HL-60 (cell line): ENCODE results near the gene ADTRP.

Source experiments
- DNase-seq, 2 experiments: peaks; one replicate each; pipeline ENCODE4 v3.0.0-alpha.2; 2010 to 2020; ENCODE audit warnings: low read depth in 1 of 2, low spot score in 1 of 2
- H3K27ac ChIP-seq: fragments of 250-450 bp; sonication (Bioruptor Pico); replicated peaks from 2 replicates; pipeline ENCODE4 v1.5.1; 2020; ENCODE audit warnings: mild to moderate bottlenecking, moderate library complexity
- H3K27me3 ChIP-seq: fragments of 250-450 bp; sonication (Bioruptor Pico); 2 replicates; pipeline ENCODE4 v1.5.1; 2021; ENCODE audit warnings: mild to moderate bottlenecking, moderate library complexity; ENCODE audit not compliant: insufficient read depth, poor library complexity, severe bottlenecking
- H3K4me3 ChIP-seq: replicated peaks from 2 replicates; pipeline ENCODE4 v1.5.1; 2011; ENCODE audit warnings: mild to moderate bottlenecking, control low read depth, low read length; ENCODE audit not compliant: insufficient read depth
- CTCF ChIP-seq: IDR thresholded peaks from one replicate; pipeline ENCODE4 v1.5.1; 2011; ENCODE audit warnings: low read length, control low read depth, inconsistent platforms; ENCODE audit not compliant: insufficient read depth
- GABPA ChIP-seq: IDR thresholded peaks from 2 replicates; pipeline ENCODE4 v1.6.1; 2012; ENCODE audit warnings: low read depth
- POLR2AphosphoS5 ChIP-seq: IDR thresholded peaks from 2 replicates; pipeline ENCODE4 v1.6.1; 2012; ENCODE audit warnings: low read depth
- REST ChIP-seq: IDR thresholded peaks from 2 replicates; pipeline ENCODE4 v1.6.1; 2012; ENCODE audit warnings: low read depth; ENCODE audit not compliant: insufficient replicate concordance
- SPI1 ChIP-seq: IDR thresholded peaks from 2 replicates; pipeline ENCODE4 v1.6.1; 2012; ENCODE audit warnings: low read depth, mild to moderate bottlenecking, borderline replicate concordance

Gene ADTRP

DNA sequence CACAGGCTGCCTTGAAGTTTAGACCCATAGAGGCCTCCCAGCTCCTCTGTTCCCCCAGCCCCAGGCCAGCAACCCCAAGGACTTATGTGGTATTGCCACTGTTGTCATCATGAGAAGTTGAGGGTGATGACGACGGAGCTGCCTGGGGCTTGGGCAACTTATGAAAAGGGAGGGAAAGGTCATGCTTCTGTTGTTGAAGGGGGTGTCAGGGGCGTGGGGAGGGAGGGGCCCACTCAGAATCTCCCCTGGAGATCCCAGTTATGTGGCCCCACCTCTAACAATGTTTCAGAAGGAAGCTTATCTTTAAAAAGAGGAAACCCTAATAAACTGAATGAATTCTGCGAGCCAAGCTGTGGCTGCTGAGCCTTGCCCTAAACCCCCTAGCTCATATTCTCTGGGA is 4.2 kb downstream of the ADTRP start:
- Histone ChIP-seq H3K27ac (no peak overlapping the region), H3K4me3 (no peak overlapping the region), H3K27me3 (no peaks in the 10 kb centered on the region)
- peak in 1 of 2 experiments; percentile 7 for DNase-seq
- TF ChIP-seq REST (no peak), POLR2AphosphoS5 (no peak), CTCF (no peak), GABPA (no peak), SPI1 (peak; percentile 23; the same call in 1 of the 2 replicates)

GRCh38 chr6:11773581-11773980 is 5.0 kb downstream of the ADTRP start:
- H3K27ac ChIP-seq = no peak overlapping the region
- no peak overlapping the region for H3K4me3 ChIP-seq
- no peaks in the 10 kb centered on the region for H3K27me3 ChIP-seq
- no peak for DNase-seq
- TF ChIP-seq POLR2AphosphoS5 = no peak

- Histone ChIP-seq H3K4me3 (no peak overlapping the region), H3K27ac (no peak overlapping the region), H3K27me3 (no peaks in the 10 kb centered on the region)
- no peak for DNase-seq
- TF ChIP-seq SPI1 (peak; percentile 46; the same call in 1 of the 2 replicates), CTCF (no peak), REST (no peak), POLR2AphosphoS5 (no peak), GABPA (no peak)
Observed at GRCh38 chr6:11773013-11773412, 5.6 kb downstream of the ADTRP start.

DNA sequence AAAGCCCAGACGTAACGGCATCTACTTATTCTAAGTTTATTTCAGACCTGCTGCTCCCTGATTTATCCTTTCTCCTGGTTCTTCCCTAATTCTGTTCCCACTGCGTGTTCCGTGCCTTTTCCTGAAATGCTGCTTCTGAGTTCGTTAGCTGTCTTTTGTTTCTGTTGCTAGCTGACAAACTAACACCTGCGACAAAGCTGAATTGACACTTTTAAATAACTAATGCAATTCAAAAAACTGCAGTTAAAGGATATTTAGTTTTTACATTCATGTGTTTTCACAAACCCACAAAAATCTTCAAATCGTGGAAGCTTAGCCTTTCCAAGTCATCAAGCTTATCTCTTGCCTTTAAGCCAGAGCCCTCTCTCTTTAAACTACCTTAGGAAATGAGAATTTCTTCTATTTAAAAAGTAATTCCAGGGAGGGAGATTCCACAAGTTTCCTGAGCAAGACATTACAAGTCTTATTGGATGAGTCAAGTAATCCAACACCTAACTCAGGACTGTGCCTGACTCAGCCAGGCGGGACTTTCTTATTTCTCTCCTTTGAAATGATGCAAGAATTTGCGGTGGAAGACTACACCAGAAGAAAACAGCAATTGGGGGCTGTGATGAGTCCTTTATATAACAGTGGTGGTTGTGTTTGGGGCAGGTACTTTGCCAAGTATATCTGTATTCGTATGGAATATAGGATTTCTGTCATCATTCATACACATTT is 6.3 kb downstream of the ADTRP start:
- no peak overlapping the region for H3K27ac ChIP-seq

More for the DNA sequence above, 6.3 kb downstream of the ADTRP start:
- TF ChIP-seq POLR2AphosphoS5 (no peak), REST (no peak), CTCF (no peak), SPI1 (no peak), GABPA (no peak)
- peak in 1 of 2 experiments; percentile 73 for DNase-seq
- H3K4me3 ChIP-seq = no peak overlapping the region
- H3K27me3 ChIP-seq = no peaks in the 10 kb centered on the region
